Stimulated activated CD8-positive, alpha-beta memory T cell treated with anti-CD3 and anti-CD28 coated beads, Interleukin-15, amount 100 ng/mL, for 4 hours (primary cell): ENCODE measurements around the gene DMBT1.

Experiments used
- DNase-seq, 2 donors: peaks; one replicate each; pipeline ENCODE4 v3.0.0-alpha.2; 2020; ENCODE audit warnings: low read depth in 2 of 2

The DMBT1 gene

DNA sequence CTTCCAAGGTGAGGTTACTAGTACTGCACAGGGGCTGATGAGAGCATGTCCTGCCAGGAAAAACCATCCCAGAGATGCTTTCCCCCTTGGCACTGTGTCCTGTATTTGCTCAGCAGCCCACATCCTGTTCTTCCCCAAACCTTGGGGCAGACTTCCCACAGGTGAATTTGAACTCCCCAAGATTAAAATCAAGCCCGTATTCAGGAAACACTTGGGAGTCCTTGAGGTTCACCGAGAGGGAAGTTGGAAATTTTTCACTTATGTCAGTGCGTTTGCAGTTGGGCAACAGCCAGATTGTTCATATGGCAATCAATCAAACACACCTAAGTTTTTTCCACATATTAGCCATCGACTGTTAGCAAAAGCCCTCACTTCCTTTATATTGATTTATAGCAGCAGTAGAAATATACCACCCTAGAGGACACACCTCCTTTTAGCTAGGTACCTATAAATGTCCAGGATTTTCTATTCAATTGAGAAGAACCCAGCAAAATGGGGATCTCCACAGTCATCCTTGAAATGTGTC, at the start of gene DMBT1:
TSS of gene DMBT1 (plus strand) at position 476 of the 526 bp plus-strand sequence. CDS start at position 493, 17 bp downstream.
- no peak for DNase-seq

DNA sequence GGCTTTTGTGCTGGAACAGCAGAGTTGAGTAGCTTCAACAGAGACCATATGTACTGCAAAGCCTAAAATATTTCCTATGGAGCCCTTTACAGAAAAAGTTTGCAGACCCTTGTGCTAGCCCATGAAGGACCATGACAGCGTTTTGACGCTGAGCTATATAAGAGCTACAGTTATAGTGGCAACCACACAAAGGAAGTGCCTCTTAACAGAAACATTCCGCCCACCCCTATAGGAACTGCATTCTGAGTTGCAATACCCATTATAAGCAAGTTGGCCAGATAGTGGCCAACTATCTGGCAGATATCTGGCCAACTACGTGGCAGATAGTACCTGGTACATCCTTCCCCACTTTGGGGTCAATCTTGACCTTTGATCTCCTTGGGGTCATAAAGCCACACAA, 47.5 kb upstream of the DMBT1 start:
- no peak for DNase-seq

DNA sequence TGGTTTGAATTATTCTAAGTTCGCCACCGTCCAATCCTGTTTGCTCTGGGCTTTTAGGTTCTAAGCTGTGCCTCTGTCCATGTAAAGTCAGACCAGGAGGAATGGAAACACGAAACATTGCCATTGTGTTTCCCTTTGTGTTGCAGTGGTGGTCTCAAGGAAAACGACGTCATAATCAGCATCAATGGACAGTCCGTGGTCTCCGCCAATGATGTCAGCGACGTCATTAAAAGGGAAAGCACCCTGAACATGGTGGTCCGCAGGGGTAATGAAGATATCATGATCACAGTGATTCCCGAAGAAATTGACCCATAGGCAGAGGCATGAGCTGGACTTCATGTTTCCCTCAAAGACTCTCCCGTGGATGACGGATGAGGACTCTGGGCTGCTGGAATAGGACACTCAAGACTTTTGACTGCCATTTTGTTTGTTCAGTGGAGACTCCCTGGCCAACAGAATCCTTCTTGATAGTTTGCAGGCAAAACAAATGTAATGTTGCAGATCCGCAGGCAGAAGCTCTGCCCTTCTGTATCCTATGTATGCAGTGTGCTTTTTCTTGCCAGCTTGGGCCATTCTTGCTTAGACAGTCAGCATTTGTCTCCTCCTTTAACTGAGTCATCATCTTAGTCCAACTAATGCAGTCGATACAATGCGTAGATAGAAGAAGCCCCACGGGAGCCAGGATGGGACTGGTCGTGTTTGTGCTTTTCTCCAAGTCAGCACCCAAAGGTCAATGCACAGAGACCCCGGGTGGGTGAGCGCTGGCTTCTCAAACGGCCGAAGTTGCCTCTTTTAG, 46.3 kb upstream of the DMBT1 start:
- DNase-seq, result no peak

DNA sequence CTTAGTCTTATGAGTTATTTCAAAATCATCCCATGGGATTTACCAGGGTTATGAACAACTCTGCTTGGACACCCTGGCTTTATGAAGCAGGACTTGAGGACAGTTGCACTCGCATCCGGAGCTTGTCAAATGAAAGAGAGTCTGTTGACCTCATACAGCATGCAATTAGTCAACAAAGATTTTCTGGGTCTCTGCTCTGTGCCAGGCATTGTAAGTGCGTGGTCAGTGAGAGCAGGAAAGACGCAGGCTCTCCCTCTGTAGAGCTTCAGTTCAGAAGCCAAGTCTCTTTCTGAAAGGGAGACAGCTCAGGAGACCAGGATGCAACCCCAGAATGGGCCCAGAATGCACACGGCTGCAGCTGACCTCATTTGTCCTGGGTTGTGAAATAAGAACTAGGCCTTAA, 45.5 kb upstream of the DMBT1 start:
- DNase-seq, result no peak

DNA sequence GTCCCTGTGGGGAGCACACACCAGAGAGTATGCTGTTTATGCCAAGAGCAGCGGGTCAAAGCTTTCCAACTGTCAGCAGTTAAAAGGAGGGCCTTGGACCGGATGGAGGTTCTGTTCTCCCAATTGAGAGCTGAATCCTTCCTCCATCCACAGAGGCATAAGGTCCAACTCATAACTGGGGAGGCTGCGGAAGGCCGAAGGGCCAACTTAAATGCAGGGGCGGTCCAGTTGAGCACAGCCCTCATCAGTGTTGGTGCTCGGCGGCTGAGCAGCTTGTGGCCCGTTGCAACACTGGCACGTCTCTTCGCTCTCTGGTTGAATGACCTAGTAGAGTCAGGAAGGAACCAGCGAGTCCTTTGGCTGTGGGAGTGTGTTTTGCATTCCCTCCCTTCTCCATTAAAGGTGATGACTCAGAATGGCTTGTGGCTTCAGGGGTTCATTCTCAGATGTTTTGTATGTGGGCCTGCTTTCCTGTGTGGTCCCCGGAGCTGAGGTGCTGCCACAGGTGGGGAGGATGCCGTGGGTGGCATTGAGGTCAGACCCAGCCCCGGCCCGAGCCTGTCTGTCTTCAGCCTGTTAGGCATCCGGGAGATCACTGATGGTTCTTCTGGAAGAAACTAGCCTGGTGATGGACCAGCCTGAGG, 44.8 kb upstream of the DMBT1 start:
- peak; percentile 20 to 43 for DNase-seq

DNA sequence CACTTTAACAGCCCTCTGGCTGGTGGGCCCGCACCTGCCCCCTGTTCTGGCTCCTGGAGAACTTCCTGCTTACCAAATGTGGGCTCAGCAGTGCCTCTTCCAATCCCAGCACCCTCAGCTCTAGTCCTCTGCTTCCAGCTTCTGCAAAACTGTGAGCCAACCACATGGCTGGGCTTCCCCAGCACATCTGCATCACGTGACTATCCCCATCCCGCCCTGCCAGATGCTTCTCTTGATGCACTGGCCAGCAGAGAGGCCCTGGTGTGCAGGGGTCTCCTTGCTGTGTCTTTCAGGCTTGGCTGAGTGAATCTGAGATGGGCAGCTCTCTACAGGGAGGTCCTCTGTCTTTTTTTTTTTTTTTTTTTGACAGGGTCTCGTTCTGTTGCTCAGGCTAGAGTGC, 43.8 kb upstream of the DMBT1 start:
- DNase-seq, result no peak

DNA sequence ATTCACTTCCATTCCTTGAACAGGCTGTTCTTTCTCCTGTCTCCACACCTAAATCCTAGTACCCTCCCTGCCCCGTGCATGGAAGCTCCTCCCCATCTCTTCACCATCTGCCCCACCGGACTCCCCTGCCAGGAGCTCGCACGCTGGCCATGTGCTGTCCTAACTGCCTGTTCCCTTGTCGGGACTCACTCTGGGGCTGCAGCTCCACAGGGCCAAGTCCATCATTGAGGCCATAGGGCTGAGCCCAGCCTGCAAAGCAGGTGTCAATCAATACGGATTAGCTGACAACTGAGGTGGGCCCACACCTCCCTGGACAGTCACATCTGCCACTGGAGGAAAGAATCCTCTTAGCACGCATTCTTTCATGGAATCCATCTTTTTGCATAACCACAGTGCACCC, 41.4 kb upstream of the DMBT1 start:
- DNase-seq, result no peak

DNA sequence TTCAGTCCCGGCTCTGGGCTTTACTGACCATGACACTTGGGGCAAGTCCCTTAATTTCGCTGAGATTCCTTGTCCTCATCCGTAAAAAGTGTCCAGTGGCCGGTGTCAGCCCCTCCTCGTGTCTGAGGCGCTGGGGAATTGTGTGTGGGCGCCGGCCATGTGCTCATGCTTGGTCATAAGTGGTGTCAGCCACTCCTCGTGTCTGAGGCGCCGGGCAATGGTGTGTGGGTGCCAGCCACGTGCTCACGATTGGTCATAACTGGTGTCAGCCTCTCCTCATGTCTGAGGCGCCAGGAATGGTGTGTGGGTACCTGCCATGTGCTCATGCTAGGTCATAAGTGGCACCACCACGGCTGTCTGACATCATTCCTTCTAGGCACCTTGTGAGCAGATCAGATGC, 40.7 kb upstream of the DMBT1 start:
- DNase-seq, result no peak

DNA sequence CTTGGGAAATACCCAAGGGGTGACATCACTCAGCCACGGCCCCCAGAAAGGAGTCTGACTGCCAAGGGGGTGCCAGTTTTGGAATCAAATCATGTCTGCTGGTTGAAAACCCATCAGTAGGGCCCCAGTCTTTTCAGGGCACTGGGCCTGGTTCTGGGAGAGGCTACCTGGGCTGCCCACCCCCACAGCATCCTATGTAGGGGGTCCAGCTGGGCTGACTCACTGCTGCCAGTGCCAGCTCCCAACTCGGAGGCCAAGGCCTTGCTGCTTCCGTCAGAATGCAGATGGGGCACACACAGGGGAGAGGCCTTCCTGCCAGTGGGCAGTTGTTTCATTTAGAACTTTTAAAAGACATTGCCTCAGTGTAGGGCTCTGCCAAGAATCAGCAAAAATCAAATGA, 39.5 kb upstream of the DMBT1 start:
- no peak for DNase-seq

DNA sequence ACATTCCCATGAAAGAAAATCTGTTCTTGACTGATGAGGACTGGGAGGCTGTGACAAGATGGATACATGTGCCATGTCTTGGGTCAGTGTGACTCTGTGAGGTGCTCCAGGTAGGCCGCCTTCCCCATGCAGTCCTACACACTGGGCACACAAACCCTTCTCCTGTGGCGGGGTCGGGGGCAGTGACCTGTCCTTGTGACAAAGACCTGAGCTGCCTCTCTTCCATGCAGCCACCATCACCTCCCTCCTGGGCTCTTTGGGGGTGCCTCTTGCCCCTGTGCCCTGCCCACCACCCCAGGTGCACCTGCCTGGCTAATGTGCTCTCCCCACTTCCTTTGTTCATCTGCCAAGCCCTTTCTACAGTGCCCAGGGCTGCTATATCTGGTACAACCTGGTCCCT, 35.7 kb upstream of the DMBT1 start:
- no peak for DNase-seq

DNA sequence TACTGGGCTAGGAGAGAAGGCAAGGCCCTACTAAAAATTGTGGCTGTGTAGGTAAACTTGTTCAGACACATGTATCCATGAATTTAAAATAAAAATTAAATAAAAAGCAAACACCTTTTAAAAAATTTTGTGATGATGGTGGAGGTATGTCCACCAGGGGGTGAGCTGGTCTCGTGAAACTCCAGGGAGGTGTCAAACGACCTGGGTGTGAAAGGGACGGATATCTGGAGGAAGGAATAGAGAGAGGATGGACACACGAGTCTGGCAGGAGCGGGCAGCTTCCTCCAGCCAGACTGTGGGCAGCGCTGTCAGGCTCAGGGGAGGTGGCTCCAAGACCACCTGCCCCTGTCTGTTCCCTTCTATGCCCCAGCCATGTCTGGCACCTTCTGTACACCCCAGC, 34.8 kb upstream of the DMBT1 start:
- no peak for DNase-seq

DNA sequence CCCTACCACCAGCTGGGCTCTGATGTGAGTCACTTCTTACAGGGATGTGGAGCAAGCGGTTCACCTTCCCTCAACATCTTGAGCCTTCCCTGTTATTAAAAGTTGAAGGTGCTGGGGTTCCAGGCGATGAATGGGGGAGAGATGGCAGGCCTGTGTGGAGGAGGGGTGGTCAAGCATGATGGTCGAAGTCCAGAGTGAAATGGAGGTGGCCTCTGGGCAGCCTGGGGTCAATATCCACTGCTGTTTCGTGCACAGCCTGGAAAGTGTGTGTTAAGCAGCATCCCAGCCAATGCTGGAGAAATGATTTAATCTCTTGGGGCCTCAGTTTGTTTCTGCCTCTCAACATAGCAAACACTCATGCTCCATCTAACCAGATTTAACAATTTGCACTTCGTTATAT, 33.7 kb upstream of the DMBT1 start:
- no peak for DNase-seq

DNA sequence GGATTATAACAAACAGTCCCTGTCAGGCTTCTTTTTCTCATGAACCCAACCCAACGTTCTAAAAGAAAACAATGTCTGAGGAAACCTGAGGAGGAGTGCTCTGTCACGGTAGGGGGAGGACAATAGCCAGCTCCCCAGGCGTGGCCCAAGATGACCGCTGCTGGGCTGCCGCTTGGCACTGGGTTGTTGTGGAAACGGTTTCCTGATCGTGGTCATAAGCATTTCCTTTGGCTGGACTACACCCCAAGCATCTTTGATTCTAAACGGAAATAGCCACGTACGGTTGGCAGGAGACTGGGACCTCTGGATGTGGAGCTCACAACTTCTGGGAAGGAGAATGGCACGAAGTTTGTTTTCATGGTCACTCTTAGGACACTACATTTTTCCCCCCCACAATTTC, 30.4 kb upstream of the DMBT1 start:
- no peak for DNase-seq

DNA sequence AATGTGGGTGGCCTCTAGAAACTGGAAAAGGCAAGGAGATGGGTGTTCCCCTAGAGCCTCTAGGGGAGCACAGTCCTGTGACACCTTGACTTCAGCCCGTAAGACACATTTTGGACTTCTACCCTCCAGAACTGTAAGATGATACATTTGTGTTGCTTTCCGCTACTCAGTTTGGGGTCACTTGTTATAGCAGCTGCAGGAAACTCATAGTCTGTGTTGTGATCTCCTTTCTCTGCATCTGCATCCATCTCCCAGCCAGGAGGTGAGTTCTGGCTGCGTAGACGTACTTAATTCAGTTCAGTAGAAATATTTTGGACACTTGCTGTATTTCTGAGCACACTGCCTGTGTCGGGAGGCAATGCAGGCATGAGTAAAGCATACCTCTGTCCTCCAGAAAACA, 29.3 kb upstream of the DMBT1 start:
- DNase-seq, result no peak

DNA sequence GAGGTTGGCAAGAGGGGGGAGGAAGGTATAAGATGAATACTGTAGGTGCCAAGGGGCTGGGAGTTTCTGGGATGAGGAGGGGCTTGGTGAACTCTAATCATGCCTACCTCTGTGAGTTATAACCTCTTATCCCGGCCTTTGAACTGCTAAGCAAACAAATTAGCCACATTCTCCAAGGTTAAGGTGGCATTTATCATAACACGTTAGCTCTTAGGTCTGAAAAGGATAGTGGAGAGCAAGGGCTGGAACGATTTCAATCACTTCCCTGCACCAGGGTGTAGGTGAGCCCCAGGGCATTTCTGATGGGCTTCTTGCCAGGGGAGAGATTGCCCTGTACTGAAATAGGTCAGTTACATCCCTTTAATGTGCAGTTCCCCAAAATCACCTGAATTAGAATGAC, 28.6 kb upstream of the DMBT1 start:
- DNase-seq, result no peak

DNA sequence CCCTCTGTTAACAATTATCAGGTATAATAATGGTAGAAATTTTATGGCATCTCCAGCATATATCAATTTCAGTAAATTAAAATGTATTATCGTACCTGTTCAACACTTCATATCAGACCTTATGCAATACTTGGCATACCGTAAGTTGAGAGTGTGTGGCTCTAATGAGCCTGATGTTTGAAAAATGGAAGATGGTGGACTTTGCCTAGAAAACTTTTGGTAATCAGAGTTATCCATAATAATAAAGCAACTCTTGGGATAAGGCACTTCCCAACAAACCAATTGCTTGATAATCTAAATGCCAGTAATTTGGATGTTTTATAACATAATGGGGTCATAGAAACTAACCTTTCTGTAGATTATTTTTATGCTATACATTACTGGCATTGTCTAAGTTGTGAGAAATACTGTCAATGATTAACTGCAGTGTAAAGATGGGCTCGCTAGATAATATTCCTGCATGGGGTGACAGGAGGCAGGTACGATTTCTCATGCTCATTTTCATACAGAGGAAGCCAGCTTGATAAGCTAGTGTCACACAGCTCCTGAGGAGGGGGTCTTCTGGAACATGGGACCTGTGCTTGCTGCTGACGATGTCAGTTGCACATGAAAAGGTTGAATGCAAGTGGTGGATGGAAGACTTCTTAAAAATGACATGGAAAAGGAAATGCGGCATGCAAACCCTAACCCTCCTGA, 27.8 kb upstream of the DMBT1 start:
- no peak for DNase-seq

DNA sequence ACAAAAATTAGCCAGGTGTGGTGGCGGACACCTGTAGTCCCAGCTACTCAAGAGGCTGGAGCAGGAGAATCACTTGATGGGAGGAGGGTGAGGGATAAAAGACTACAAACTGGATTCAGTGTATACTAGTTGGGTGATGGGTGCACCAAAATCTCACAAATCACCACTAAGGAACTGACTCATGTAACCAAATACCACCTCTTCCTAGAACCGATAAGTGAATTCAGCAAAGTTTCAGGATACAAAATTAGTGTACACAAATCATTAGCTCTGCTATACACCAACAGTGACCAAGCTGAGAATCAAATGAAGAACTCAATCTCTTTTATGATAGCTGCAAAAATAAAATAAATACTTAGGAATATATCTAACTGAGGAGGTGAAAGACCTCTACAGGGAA, 23.0 kb upstream of the DMBT1 start:
- no peak for DNase-seq

DNA sequence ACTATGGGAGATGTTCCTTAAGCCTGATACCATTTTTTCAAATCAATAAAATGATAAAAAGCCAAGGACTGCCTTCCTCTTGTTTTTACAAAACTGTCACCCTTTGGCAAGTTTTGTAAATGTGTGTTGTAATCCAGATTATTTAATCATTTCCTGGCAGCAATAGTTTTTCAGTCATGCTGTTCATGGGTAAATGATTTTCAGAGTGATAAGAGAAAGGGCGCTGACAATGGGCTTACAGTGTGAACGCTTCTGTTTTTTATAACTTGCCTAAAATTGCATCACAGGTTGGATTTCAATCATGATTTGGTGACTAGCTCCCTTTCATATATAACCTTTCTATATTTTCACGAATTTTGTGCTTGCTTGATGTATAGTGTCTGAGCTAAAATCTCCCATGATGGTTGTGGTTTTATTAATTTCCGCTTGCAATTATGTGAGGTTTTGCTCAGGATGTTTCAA, 19.0 kb upstream of the DMBT1 start:
- DNase-seq, result no peak

DNA sequence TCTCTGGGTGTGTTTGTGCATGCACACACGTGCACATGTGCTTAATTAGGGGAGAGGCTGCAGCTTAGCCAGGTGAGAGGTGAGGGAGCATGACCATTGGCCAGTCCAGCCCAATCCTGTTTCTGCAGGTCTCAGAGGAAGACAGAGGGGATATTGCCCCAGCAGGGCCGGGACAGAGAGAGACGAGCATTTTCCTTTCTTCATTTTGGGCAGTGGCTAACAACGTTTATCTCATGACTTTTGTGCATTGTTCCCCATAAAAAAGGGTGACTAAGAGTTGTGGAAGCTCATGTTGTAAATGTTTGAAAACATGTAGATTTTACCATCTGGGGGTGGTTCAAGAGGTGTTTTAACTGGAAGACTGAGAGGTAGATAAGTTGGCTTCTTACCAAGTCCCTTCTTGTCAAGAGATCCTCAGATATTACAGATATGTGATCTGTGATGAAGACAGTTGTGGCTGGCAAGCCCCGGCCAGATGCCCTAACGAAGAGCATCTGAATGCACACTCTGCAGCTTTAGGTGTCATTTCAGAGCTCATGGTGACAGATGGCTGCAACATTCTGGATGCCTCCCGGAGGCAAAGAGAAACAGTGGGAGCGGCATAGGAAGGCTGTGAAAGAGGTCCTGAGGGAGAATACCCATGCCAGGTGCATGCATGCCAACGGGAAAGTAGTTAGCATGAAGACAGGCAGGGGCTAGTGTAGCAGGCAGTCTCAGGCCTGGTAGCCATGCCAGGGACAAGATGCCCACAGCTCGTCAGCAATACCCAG, 16.7 kb upstream of the DMBT1 start:
- no peak for DNase-seq

DNA sequence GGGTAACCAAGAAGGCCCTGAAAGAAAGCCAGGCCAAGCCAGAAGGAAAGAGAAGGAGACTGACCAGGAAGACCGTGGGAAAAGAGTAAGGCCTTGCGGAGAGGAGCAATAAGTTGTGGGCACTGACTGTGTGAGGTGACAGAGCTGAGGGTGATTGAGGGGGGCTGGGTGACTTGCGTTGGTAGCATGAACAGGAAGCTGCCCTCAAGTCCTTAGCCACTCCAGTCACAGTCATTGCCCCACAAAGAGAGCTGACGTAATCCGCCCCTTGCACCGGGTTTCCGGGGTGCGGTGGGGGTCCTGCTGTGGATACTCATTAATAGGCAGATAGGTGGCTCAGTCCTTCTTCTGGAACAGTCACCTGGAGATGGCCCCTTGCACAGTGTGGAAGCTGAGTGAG, 16.1 kb upstream of the DMBT1 start:
- no peak for DNase-seq

DNA sequence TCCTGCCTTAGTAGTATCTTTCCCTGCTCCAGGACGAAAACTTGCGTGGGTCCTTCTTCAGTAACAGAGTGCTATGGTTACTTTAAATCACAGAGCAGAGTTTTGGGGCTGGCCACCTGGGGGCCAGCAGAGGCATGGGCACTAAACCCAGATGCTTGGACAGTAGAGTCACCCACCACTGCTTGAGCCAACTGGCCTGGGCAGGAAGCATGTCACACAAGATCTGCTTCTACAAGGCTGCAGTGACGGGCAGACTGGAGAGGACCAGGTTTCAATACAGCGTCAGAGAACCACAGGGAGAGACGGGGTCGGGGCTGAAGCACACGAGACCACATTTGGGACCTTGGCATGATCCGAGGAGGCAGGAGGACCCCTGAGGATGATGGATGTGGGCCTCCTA, 14.3 kb upstream of the DMBT1 start:
- no peak for DNase-seq
